Subcutaneous adipose tissue (tissue), 4 donors: Measurements from ENCODE around the gene CXXC1. TPM values are rescaled to one million over a fixed set of nuclear protein-coding genes. Genes with fewer than 3 reads are reported as not detected.

ENCODE experiments used
- total RNA-seq, 4 donors: library from RNA; depleted of rRNA; stranded (reverse); fragments of >200 nt; gene quantifications; one replicate each; pipeline ENCODE4 v1.1.0, GENCODE V29; 2016
- TF ChIP-seq, protein P1 (sequence below): fragments of 450-650 bp; IDR thresholded peaks from one replicate; pipeline ENCODE4 v1.5.1; 2016; ENCODE audit warnings: low read depth, mild to moderate bottlenecking, control low read depth, antibody characterized with exemption, moderate library complexity

Gene CXXC1
- total RNA-seq, 4 donors from 2014 or later: 33.6 to 85.9 (median 42.8) TPM

DNA sequence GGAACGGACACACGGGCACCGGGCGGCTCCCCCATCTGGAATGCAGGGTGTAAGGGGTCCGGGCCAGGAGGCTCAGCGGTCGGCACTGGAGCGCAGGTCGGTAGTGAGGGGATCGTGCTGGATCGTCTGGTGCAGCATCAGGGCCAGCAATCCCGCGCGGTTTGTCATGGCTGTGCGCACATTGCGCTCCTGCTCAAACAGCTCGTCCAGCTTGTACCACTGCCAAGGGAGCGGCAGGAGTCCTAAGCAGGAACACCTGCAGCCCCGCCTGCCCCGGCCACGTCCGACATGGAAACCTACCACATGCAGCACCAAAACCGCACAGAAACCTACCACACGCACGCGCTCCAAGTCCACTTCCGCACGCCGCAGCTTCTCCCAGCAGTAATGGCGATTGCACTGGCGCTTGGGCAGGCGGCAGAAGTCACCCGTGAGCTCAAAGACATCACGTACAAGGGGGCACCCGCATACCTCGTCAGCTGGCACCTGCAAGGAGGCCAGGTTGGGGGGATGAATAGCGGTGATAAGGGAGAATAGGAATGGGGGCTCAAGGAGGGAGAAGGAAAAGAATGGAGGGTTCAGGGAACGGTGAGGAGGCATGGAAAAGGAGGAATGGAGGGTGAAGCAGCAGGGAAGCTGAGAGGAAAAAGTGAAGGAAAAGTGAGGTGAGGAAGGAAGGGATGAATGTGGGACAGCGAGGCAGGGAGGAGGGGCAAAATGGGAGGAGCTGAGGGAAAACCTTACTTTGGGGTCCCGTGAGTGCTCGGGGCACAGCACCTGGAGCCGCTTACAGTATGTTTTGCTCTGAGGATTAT is 4.8 kb downstream of the CXXC1 start:
- TF ChIP-seq, protein P1, sequence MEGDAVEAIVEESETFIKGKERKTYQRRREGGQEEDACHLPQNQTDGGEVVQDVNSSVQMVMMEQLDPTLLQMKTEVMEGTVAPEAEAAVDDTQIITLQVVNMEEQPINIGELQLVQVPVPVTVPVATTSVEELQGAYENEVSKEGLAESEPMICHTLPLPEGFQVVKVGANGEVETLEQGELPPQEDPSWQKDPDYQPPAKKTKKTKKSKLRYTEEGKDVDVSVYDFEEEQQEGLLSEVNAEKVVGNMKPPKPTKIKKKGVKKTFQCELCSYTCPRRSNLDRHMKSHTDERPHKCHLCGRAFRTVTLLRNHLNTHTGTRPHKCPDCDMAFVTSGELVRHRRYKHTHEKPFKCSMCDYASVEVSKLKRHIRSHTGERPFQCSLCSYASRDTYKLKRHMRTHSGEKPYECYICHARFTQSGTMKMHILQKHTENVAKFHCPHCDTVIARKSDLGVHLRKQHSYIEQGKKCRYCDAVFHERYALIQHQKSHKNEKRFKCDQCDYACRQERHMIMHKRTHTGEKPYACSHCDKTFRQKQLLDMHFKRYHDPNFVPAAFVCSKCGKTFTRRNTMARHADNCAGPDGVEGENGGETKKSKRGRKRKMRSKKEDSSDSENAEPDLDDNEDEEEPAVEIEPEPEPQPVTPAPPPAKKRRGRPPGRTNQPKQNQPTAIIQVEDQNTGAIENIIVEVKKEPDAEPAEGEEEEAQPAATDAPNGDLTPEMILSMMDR: no peak

DNA sequence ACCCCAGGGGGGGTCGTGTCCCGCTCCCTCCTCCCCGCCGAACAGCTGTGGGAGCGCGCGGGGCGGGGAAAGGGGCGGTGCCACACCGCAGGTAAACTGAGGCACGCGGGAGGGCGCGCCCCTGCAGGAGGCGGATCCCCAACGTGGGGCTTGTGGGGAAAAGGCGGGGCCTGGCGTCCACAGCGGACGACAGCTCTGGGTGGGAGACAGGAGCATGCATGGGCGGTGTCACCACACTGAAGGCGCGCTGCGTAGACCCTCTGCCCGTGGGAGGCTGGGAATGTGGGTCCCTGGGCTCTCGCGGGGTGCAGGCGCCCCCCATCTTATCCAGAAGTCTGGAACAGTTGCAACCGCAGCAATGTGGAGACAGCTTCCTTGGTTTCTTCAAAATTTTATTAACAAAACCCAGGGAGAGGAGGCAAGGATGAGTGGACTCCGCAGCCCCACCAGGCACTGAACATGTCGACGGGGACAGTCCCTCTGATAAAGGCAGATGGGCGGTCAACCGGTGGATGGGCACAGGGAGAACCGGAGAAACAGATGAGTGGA is 5.4 kb downstream of the CXXC1 start:
- TF ChIP-seq, protein P1: no peak

DNA sequence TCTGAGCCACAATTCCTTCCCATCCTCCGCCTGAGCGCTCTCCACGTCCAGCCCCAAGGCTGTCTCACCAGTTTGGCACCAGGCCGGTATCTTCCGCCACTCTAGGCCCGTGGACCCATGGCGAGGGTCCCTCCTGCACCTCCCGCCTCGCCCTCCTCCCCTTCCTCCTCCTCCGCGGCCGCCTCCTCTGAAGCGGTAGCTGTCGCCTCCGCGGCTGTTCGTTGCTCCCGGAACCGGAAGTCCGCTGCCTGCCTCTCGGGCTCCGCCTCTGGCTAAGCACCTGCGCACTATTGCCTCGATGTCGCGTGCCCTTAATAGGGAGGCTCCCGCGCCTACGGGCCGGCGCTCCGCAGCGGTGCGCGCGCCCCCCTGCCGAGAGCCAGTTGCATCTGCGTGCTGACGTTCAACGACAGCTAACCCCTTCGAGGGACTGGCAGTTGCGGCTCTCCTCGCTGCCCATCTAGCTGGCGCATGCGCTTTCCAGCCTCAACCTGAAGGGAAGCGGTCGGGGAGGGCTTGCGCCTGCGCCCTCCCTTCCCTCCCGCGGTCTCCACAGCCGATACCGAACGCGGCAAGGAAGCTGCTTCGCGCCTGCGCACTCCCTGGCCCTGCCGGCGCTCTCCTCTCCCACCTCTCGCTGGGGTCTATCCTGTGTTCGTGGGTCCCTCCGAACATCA is 6.1 kb downstream of the CXXC1 start, which contains the start of gene MBD1:
Gene MBD1, minus strand, starts transcription at position 229 of the 677 bp plus-strand sequence. CDS start 1,531 bp downstream, outside the sequence.
- TF ChIP-seq, protein P1: no peak

DNA sequence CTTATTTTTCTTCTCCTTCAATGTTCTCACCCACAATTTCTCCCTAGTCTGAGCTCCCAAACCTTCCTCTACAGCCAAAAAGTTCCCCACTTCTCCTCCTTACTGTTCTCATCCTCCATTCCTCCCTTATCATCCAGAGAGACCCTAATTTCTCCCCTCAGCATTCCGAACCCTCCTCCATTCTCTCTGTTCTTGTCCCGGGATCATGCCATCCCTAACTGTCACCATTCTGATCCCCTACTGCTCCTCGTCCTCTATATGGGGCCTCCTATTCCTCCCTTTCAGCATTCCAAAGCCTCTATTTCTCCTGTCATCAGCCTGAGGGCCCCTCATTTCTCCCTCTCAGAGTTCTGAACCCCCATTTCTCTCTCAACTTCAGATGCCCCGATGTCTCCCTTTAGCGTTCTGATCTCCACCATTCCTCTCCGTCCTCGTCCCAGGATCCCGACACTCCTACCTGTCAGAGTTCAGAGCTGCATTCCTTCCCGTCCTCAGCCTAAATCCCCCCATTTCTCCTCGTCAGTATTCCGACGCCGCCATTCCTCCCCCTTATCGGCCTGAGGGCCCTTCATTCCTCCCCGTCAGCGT is 6.7 kb downstream of the CXXC1 start:
- TF ChIP-seq, protein P1: no peak

DNA sequence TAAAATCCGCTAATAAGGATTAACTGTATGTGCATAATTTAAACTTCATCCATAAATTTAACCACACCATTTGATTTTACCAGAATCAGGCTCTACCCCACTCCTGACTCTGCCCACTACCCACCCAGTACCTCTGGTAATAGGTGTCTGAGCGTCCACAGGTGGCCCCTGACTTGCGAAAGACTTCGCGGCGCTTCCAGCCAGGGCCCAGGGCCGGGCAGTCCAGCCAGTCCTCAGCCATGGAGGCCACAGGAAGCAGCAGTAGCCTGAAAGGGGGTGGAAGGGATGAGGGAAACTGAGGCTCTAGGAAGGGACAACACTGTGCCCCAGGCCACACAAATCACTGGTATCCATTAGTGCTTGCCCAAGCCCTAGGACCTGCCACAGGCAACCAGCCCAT is 7.7 kb downstream of the CXXC1 start:
- TF ChIP-seq, protein P1: no peak

DNA sequence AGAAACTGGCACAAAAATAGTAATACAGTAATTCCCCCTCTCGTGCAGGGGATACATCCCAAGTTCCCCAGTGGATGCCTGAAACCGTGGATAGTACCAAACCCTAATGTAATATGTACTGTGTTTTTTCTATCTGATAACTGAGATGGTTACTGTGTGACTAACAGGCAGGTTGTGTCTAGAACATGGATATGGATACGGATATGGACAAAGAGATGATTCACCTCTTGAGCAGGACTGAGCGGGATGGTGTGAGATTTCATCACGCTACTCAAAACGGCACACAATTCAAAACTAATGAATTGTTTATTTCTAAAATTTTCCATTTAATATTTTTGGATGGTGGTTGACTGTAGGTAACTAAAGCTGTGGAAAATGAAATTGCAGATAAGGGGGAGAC is 9.6 kb downstream of the CXXC1 start:
- TF ChIP-seq, protein P1: no peak

DNA sequence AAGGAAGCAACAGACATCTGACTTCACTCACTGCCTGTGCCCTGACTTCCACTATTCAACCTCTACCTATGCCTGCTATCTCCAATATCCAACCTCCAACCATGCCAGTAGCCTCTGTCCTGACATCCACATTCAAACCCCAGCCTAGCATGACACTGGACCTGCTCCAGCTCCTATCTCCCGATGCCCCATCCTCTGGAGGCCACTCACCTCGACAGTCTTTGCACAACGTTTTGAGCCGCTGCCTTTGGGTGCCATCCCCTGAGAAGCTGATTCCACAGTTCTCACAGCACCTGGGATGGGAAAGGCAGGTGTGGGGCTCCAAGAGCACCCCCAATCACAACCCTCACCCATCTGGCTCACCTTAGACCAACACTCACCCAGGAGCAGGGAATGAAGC is 11.0 kb downstream of the CXXC1 start:
- TF ChIP-seq, protein P1: no peak
